ENCODE results near the gene MSH3. TPM values are rescaled to one million over a fixed set of nuclear protein-coding genes. Genes with fewer than 3 reads are reported as not detected.
"Not testable (repeated sequence)": the region's sequence is repeated elsewhere in the genome, so short reads cannot be mapped to it uniquely, and the experiment has no call there.

Gene MSH3
- polyA plus RNA-seq, 1 donor (not counting 4 experiments of a cell fraction or from before 2014, with no cell fraction given), result 11.1 TPM

GRCh38 chr5:80782626-80783025, 128.2 kb downstream of the MSH3 start:
- Histone ChIP-seq H3K79me2 (ENCODE audit: control insufficient read depth, insufficient read depth, low read length) (no peaks in the 10 kb centered on the region), H3K9me3 (ENCODE audit: control insufficient read depth, low read depth, low read length) (no peaks in the 10 kb centered on the region), H3K9ac (ENCODE audit: control insufficient read depth, extremely low read depth, insufficient read depth, low read length) (no peak overlapping the region), H2AFZ (ENCODE audit: control insufficient read depth, low read length) (no peak overlapping the region), H3K27me3 (ENCODE audit: control insufficient read depth, extremely low read depth, insufficient read depth, low read length) (no peaks in the 10 kb centered on the region), H3K36me3 (ENCODE audit: control insufficient read depth in 2 of 2, extremely low read depth in 1 of 2, insufficient read depth in 2 of 2, low read length in 2 of 2) (no peaks in the 10 kb centered on the region), H4K20me1 (ENCODE audit: control insufficient read depth, extremely low read depth, insufficient read depth, low read length) (no peaks in the 10 kb centered on the region), H3K27ac (ENCODE audit: control insufficient read depth, insufficient read depth, low read length) (no peak overlapping the region), H3K4me1 (ENCODE audit: control insufficient read depth, extremely low read depth, insufficient read depth, low read length) (peaks cover 11% of the 10 kb centered on the region), H3K9me1 (ENCODE audit: control insufficient read depth, extremely low read depth, insufficient read depth, low read length) (no peaks in the 10 kb centered on the region), H3K4me3 (ENCODE audit: control insufficient read depth in 2 of 3, extremely low read depth in 1 of 3, insufficient read depth in 2 of 3, low read depth in 1 of 3, low read length in 3 of 3) (no peak overlapping the region), H3K4me2 (ENCODE audit: control insufficient read depth, extremely low read depth, insufficient read depth, low read depth, low read length) (no peak overlapping the region)
- no peak for FAIRE-seq
- dilution Hi-C loops (cut with MboI; ENCODE audit: extremely low pct_ligation_motif_present, low sequenced_read_pairs), result no loop called here
- no peak for TF ChIP-seq CTCF (optimal IDR thresholded peaks at IDR 0.05 in 1 of 3, IDR thresholded peaks at IDR 0.05 in 1 of 3, conservative IDR thresholded peaks at IDR 0.05 in 1 of 3; ENCODE audit: extremely low read depth in 1 of 3, insufficient read depth in 2 of 3, low read length in 3 of 3)
- TF ChIP-seq EZH2 (IDR thresholded peaks at IDR 0.05; ENCODE audit: low read length), result no peak
- DNase-seq (ENCODE audit: low read depth, low spot score), result no peak

GRCh38 chr5:80783751-80784150, 129.3 kb downstream of the MSH3 start:
- H3K9me3 ChIP-seq (ENCODE audit: control insufficient read depth, low read depth, low read length); FAIRE-seq; H3K36me3 ChIP-seq (ENCODE audit: control insufficient read depth in 2 of 2, extremely low read depth in 1 of 2, insufficient read depth in 2 of 2, low read length in 2 of 2); H3K79me2 ChIP-seq (ENCODE audit: control insufficient read depth, insufficient read depth, low read length); H3K9me1 ChIP-seq (ENCODE audit: control insufficient read depth, extremely low read depth, insufficient read depth, low read length); H3K4me2 ChIP-seq (ENCODE audit: control insufficient read depth, extremely low read depth, insufficient read depth, low read depth, low read length); H3K27ac ChIP-seq (ENCODE audit: control insufficient read depth, insufficient read depth, low read length); H3K4me3 ChIP-seq (ENCODE audit: control insufficient read depth in 2 of 3, extremely low read depth in 1 of 3, insufficient read depth in 2 of 3, low read depth in 1 of 3, low read length in 3 of 3); H3K9ac ChIP-seq (ENCODE audit: control insufficient read depth, extremely low read depth, insufficient read depth, low read length); H3K27me3 ChIP-seq (ENCODE audit: control insufficient read depth, extremely low read depth, insufficient read depth, low read length); dilution Hi-C loops (cut with MboI; ENCODE audit: extremely low pct_ligation_motif_present, low sequenced_read_pairs); H4K20me1 ChIP-seq (ENCODE audit: control insufficient read depth, extremely low read depth, insufficient read depth, low read length); H2AFZ ChIP-seq (ENCODE audit: control insufficient read depth, low read length); DNase-seq (ENCODE audit: low read depth, low spot score): not testable (repeated sequence)
- H3K4me1 ChIP-seq (ENCODE audit: control insufficient read depth, extremely low read depth, insufficient read depth, low read length), result peaks cover 11% of the 10 kb centered on the region

GRCh38 chr5:80784451-80784850, 130.0 kb downstream of the MSH3 start:
- no peak overlapping the region for H3K27ac ChIP-seq (ENCODE audit: control insufficient read depth, insufficient read depth, low read length)
- DNase-seq (ENCODE audit: low read depth, low spot score) (no peak), FAIRE-seq (no peak)
- H3K79me2 ChIP-seq (ENCODE audit: control insufficient read depth, insufficient read depth, low read length), result no peaks in the 10 kb centered on the region
- dilution Hi-C loops (cut with MboI; ENCODE audit: extremely low pct_ligation_motif_present, low sequenced_read_pairs), result no loop called here
- no peaks in the 10 kb centered on the region for H4K20me1 ChIP-seq (ENCODE audit: control insufficient read depth, extremely low read depth, insufficient read depth, low read length)
- H3K27me3 ChIP-seq (ENCODE audit: control insufficient read depth, extremely low read depth, insufficient read depth, low read length), result no peaks in the 10 kb centered on the region
- H3K9me3 ChIP-seq (ENCODE audit: control insufficient read depth, low read depth, low read length), result no peaks in the 10 kb centered on the region
- H3K9me1 ChIP-seq (ENCODE audit: control insufficient read depth, extremely low read depth, insufficient read depth, low read length), result no peaks in the 10 kb centered on the region
- H3K4me1 ChIP-seq (ENCODE audit: control insufficient read depth, extremely low read depth, insufficient read depth, low read length), result peaks cover 11% of the 10 kb centered on the region
- H3K36me3 ChIP-seq (ENCODE audit: control insufficient read depth in 2 of 2, extremely low read depth in 1 of 2, insufficient read depth in 2 of 2, low read length in 2 of 2), result no peaks in the 10 kb centered on the region
- no peak overlapping the region for H2AFZ ChIP-seq (ENCODE audit: control insufficient read depth, low read length)
- no peak overlapping the region for H3K4me2 ChIP-seq (ENCODE audit: control insufficient read depth, extremely low read depth, insufficient read depth, low read depth, low read length)
- no peak overlapping the region for H3K9ac ChIP-seq (ENCODE audit: control insufficient read depth, extremely low read depth, insufficient read depth, low read length)
- TF ChIP-seq EZH2 (IDR thresholded peaks at IDR 0.05; ENCODE audit: low read length), result no peak
- no peak for TF ChIP-seq CTCF (optimal IDR thresholded peaks at IDR 0.05 in 1 of 3, IDR thresholded peaks at IDR 0.05 in 1 of 3, conservative IDR thresholded peaks at IDR 0.05 in 1 of 3; ENCODE audit: extremely low read depth in 1 of 3, insufficient read depth in 2 of 3, low read length in 3 of 3)
- H3K4me3 ChIP-seq (ENCODE audit: control insufficient read depth in 2 of 3, extremely low read depth in 1 of 3, insufficient read depth in 2 of 3, low read depth in 1 of 3, low read length in 3 of 3), result no peak overlapping the region

DNA sequence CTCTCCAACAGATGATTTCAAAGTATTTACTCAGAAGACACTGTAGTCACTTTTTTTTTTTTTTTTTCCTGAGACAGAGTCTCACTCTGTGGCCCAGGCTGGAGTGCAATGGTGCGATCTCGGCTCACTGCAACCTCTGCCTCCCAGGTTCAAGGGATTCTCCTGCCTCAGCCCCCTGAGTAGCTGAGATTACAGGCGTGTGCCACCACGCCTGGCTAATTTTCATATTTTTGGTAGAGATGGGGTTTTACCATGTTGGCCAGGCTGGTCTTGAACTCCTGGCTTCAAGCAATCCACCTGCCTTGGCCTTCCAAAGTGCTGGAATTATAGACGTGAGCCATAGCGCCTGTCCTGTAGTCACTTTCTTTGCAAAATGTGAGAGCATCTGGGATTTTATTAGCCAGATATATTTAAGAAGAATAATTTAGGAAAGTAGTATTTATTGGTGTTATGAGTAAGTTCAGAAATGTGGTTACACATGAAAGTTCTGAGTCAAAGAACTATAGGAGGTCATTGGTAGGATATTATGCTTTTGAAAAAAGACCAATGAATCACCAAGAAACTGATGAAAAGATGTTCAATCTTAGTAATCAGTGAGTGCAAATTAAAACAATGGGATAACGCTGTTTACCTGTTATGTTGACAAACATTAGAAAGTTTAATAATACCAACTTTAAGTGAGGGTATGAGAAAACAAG, 135.0 kb downstream of the MSH3 start:
- dilution Hi-C loops (cut with MboI; ENCODE audit: extremely low pct_ligation_motif_present, low sequenced_read_pairs); FAIRE-seq: not testable (repeated sequence)

More for the DNA sequence above, 135.0 kb downstream of the MSH3 start:
- not testable (repeated sequence) for H3K79me2 ChIP-seq (ENCODE audit: control insufficient read depth, insufficient read depth, low read length); H3K9ac ChIP-seq (ENCODE audit: control insufficient read depth, extremely low read depth, insufficient read depth, low read length); H3K9me1 ChIP-seq (ENCODE audit: control insufficient read depth, extremely low read depth, insufficient read depth, low read length); H3K4me2 ChIP-seq (ENCODE audit: control insufficient read depth, extremely low read depth, insufficient read depth, low read depth, low read length); H3K4me3 ChIP-seq (ENCODE audit: control insufficient read depth in 2 of 3, extremely low read depth in 1 of 3, insufficient read depth in 2 of 3, low read depth in 1 of 3, low read length in 3 of 3); H3K27ac ChIP-seq (ENCODE audit: control insufficient read depth, insufficient read depth, low read length); H2AFZ ChIP-seq (ENCODE audit: control insufficient read depth, low read length); H3K36me3 ChIP-seq (ENCODE audit: control insufficient read depth in 2 of 2, extremely low read depth in 1 of 2, insufficient read depth in 2 of 2, low read length in 2 of 2); DNase-seq (ENCODE audit: low read depth, low spot score); H3K27me3 ChIP-seq (ENCODE audit: control insufficient read depth, extremely low read depth, insufficient read depth, low read length); H3K4me1 ChIP-seq (ENCODE audit: control insufficient read depth, extremely low read depth, insufficient read depth, low read length); H3K9me3 ChIP-seq (ENCODE audit: control insufficient read depth, low read depth, low read length); H4K20me1 ChIP-seq (ENCODE audit: control insufficient read depth, extremely low read depth, insufficient read depth, low read length)

All from keratinocyte (primary cell).